GM12874 (cell line): ENCODE data around the gene MYO5C.

ENCODE experiments used
- TF ChIP-seq, protein P1 (sequence below): IDR thresholded peaks from 2 replicates; pipeline ENCODE4 v1.5.1; 2011; ENCODE audit warnings: low read depth, mild to moderate bottlenecking, control low read depth, low read length, moderate library complexity; ENCODE audit not compliant: insufficient read depth

Gene MYO5C, protein sequence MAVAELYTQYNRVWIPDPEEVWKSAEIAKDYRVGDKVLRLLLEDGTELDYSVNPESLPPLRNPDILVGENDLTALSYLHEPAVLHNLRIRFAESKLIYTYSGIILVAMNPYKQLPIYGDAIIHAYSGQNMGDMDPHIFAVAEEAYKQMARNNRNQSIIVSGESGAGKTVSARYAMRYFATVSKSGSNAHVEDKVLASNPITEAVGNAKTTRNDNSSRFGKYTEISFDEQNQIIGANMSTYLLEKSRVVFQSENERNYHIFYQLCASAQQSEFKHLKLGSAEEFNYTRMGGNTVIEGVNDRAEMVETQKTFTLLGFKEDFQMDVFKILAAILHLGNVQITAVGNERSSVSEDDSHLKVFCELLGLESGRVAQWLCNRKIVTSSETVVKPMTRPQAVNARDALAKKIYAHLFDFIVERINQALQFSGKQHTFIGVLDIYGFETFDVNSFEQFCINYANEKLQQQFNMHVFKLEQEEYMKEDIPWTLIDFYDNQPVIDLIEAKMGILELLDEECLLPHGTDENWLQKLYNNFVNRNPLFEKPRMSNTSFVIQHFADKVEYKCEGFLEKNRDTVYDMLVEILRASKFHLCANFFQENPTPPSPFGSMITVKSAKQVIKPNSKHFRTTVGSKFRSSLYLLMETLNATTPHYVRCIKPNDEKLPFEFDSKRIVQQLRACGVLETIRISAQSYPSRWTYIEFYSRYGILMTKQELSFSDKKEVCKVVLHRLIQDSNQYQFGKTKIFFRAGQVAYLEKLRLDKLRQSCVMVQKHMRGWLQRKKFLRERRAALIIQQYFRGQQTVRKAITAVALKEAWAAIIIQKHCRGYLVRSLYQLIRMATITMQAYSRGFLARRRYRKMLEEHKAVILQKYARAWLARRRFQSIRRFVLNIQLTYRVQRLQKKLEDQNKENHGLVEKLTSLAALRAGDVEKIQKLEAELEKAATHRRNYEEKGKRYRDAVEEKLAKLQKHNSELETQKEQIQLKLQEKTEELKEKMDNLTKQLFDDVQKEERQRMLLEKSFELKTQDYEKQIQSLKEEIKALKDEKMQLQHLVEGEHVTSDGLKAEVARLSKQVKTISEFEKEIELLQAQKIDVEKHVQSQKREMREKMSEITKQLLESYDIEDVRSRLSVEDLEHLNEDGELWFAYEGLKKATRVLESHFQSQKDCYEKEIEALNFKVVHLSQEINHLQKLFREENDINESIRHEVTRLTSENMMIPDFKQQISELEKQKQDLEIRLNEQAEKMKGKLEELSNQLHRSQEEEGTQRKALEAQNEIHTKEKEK (N-terminal part only)

DNA sequence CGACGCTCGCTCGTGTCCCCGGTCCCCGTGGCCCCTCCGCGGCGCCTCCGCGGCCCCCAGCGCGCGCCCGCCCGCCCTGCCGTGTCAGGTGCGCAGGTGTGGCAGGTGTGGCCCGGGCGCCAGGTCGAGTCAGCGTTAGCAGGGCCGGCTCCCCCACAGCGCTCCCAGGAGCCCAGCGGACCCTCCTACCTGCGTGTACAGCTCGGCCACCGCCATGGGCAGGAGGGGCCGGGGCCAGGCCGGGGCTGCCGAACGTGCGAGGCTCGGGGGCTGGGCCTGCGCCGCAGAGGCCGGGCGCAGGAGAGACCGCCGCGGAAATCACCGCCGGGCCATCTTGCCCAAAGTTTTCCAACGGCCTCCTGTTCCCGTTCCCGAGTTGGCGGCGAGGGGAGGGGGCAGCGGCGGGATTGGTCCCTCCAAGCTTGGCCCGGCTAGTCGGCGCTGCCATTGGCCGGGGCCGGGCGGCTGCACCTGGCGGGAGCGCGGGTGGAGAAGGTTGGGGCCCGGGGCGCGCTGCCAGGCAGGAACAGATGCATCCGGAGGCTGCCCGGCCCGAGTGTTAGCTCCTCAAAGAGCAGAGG, at the start of gene MYO5C:
MYO5C (minus strand) TSS at position 384 of the 581 bp plus-strand sequence; CDS start at position 216, 168 bp downstream.
- TF ChIP-seq, protein P1, sequence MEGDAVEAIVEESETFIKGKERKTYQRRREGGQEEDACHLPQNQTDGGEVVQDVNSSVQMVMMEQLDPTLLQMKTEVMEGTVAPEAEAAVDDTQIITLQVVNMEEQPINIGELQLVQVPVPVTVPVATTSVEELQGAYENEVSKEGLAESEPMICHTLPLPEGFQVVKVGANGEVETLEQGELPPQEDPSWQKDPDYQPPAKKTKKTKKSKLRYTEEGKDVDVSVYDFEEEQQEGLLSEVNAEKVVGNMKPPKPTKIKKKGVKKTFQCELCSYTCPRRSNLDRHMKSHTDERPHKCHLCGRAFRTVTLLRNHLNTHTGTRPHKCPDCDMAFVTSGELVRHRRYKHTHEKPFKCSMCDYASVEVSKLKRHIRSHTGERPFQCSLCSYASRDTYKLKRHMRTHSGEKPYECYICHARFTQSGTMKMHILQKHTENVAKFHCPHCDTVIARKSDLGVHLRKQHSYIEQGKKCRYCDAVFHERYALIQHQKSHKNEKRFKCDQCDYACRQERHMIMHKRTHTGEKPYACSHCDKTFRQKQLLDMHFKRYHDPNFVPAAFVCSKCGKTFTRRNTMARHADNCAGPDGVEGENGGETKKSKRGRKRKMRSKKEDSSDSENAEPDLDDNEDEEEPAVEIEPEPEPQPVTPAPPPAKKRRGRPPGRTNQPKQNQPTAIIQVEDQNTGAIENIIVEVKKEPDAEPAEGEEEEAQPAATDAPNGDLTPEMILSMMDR, result no peak

DNA sequence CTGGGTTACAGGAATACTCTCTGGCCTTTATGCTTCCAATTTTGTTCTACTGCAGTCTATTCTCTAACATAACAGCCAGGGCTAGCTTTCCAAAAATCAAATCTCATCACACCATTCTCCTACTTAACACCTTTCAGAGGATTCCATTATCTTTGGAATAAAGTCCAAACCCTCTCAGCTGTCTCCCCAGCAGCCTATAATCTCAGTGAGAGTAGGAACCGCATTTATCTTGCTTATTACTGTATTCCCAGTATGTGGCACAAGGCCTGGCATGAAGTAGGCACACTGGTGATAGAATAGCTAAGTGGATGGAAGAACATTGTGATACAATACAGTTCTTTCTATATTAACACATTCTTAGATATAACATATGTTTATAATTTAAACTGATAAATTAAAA, 49.0 kb upstream of the MYO5C start:
- TF ChIP-seq, protein P1, result no peak

DNA sequence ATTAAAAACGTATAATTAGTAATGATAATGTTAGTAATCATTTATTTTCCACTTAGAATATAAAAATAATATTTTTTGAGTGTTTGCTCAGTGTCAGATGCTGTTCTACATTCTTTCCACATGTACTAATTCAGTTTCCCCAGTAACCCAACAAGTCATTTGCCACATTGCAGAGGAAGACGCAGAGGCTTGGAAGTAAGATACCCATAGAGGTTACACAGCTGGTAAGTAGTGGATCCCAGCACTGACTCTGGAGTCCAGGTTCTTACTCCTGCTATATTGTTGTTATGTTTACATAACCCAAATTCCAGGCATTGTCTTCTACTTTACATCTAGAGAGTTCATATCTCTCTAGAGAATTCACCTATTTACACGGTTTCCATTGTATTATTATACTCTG, 48.2 kb upstream of the MYO5C start:
- TF ChIP-seq, protein P1, result no peak

DNA sequence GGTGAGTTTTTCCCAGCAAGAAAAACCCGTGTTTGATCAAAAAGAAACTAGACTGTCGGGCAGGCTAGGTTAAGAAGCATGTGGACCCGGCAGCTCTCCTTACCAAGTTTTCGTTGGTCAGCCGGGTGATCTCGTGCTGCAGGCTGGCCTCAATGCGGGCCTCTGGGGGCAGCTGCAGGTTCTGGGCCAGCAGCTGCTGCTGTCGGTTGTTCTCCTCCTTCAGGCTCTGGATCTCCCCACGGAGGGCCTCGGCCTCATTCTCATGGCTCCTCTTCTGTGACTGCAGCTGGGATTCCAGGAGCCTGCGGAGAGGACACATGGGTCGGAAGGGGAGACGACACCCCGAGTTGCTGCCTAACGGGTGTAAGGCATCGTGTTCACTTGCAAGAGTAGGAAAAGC, 44.5 kb upstream of the MYO5C start:
- TF ChIP-seq, protein P1, result no peak

DNA sequence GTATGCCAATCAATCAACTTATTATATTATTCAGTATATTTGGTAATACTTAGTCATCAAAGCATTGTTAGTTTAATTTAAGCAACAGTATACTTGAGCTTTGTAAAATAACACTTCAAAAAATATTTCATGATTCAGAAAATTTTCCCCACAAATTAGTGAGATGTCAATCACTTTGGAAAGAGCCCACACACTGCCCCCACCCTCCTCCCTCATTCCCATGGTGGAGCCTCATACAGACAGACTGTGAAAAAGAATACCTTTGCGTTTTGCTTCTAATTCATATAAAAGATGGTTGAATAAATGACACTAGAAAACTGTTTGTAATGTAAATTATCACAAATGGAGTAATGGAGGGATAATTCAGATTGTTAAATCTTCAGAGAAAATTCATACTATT, 43.3 kb upstream of the MYO5C start:
- TF ChIP-seq, protein P1, result no peak

DNA sequence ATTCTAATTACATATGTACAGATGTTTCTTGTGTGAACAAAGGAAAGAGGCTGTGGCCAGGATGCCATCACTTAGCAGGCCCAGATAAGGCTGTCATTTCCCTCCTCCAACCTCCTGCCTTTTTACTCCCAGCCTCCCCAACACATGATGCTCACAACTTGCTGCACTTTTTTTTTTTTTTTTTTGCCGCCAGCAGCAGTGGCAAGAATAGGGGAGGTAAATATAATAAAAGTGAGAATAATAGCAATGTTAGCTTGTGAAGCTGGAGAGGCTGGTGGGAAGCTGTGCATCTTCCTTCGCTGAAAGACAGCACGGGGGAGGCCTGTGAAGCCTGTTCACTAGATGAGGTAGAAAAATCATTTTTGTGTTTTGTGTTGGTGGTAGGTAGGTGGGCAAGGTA, 42.5 kb upstream of the MYO5C start:
- TF ChIP-seq, protein P1, result no peak
